ENCODE results near the gene LTB4R.

The LTB4R gene

DNA sequence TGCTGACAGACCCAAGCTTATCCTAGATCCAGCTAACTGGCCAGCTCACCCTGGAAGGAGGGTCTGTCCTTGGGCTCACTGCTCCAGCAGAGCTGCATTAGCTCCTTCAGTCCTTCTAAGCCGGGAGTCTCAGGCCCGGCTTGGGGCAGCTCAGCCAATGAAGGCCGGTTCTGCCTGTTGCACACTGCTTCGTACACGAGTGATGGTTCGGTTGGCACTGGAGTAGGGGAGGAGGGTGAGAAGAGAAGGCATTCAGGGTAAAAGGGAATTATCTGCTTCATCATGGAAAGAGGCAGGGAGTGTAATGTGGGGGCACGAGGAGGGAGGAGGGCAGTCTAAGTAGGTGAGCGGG is 26.5 kb downstream of the LTB4R start:
- H3K4me1 ChIP-seq (ENCODE audit: insufficient read depth, low read length): no peaks in the 10 kb centered on the region
- no peak overlapping the region for H3K4me3 ChIP-seq (ENCODE audit: low read length)
- H3K27ac ChIP-seq (ENCODE audit: low read depth, low read length): no peak overlapping the region
- 90% methylated on average over 8 of the region's 8 CpGs for WGBS
- H3K9ac ChIP-seq (ENCODE audit: low read depth, low read length): no peak overlapping the region
- no peaks in the 10 kb centered on the region for H3K36me3 ChIP-seq (ENCODE audit: insufficient read depth, low read length)
- H3K27me3 ChIP-seq (ENCODE audit: insufficient read depth, low read length): peaks cover 97% of the 10 kb centered on the region
- no peaks in the 10 kb centered on the region for H3K9me3 ChIP-seq (ENCODE audit: insufficient read depth, low read depth, low read length)

DNA sequence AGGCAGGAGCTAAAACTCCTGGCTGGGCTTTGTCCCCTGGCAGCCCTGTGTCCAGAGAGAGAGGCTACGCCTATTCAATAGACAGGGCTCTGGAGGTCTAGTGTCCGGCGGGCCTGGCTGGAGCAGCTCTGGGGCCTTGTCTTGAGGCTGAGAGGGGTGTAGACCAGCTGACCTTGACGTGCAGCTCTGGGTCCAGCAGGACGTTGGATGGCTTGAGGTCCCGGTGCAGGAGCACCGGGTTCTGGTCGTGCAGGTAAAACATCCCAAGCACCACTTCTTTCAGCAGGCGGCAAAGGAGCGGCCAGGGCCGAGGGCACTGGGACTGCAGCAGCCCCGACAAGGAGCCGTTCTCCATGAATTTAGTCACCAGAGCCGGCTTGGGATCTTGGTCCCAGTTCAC is 27.5 kb downstream of the LTB4R start:
- WGBS: 71% methylated on average over 14 of the region's 14 CpGs
- H3K27ac ChIP-seq (ENCODE audit: low read depth, low read length): no peak overlapping the region

DNA sequence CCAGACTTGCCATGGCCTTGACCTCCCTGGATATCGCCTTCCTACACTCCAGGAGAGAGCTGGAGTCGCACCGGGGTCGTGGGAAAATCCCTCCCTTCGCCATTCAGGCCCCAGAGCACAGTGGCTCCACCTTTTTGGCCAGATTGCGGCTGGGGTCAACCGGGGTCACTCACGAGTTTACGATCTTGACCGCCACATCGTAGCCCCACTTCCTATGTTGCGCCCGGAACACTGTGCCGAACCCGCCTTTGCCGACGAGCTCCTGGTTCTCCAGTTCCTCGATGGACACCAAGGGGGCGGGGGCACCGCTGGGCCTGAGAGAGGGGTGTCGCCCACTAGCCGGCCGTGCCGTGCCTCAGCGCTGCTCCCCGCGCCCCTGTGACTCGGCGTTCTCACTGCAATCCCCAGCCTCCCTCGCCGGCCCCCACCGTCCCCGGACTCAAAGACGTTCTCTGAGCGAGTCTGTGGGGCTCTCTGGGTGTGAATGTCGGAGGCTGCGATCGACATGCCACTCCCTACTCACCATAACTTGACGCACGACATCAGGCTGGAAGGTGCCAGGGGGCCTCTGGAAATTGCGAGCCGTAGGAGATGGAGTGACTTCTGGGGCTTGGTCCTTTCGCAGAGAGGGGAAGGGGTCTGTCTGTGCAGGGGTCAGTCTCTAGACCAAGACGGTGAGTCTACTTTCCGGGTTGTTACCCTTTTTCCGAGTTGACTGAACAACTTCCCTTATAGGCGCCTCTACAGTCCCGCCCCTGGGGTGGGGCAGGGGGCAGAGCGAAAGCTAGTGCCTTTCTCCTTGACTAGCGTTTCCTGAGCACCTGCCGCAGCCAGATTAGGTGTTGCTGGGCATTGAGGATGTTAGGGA is 28.2 kb downstream of the LTB4R start, which contains the start of gene RIPK3:
Gene RIPK3 (minus strand): TSS at position 708 of the 868 bp plus-strand sequence. CDS start 165 bp downstream, at position 543.
- H3K27me3 ChIP-seq (ENCODE audit: insufficient read depth, low read length): peaks cover 92% of the 10 kb centered on the region
- no peaks in the 10 kb centered on the region for H3K36me3 ChIP-seq (ENCODE audit: insufficient read depth, low read length)
- no peaks in the 10 kb centered on the region for H3K9me3 ChIP-seq (ENCODE audit: insufficient read depth, low read depth, low read length)
- WGBS: 4% methylated on average over 46 of the region's 51 CpGs
- no peak within 1 kb of the TSS for H3K27ac ChIP-seq (ENCODE audit: low read depth, low read length)
- no peaks in the 10 kb centered on the region for H3K4me1 ChIP-seq (ENCODE audit: insufficient read depth, low read length)
- no peak within 1 kb of the TSS; the same call in 1 of the 2 replicates for H3K9ac ChIP-seq (ENCODE audit: low read depth, low read length)
- H3K4me3 ChIP-seq (ENCODE audit: low read length): peak within 1 kb of the TSS; percentile 66

More for the DNA sequence above, 27.5 kb downstream of the LTB4R start:
- no peaks in the 10 kb centered on the region for H3K4me1 ChIP-seq (ENCODE audit: insufficient read depth, low read length)
- no peaks in the 10 kb centered on the region for H3K9me3 ChIP-seq (ENCODE audit: insufficient read depth, low read depth, low read length)
- H3K9ac ChIP-seq (ENCODE audit: low read depth, low read length): no peak overlapping the region
- H3K27me3 ChIP-seq (ENCODE audit: insufficient read depth, low read length): peaks cover 95% of the 10 kb centered on the region
- H3K4me3 ChIP-seq (ENCODE audit: low read length): peak overlapping the region; percentile 66
- no peaks in the 10 kb centered on the region for H3K36me3 ChIP-seq (ENCODE audit: insufficient read depth, low read length)

DNA sequence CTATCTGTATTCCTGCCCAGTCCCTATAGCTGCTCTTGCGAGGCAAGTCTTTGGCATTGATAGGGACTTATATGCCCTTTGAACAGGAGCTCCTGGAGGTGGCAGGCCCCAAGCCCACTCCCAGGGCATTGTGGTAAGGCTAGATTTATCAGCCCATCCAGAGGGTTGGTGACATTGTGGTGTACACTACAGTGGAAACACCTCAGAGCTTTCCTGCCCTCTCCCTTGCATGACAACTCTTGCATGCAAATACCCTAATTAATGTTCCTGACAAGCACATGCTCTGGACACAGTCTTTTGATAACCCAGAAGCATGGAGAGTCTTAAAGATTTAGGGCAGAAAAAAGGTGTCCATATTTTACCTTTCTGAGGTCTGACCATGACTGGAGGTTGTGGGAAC is 29.3 kb downstream of the LTB4R start:
- Histone ChIP-seq H3K4me1 (ENCODE audit: insufficient read depth, low read length) (no peaks in the 10 kb centered on the region), H3K27ac (ENCODE audit: low read depth, low read length) (no peak overlapping the region), H3K9me3 (ENCODE audit: insufficient read depth, low read depth, low read length) (no peaks in the 10 kb centered on the region), H3K9ac (ENCODE audit: low read depth, low read length) (no peak overlapping the region), H3K27me3 (ENCODE audit: insufficient read depth, low read length) (peaks cover 86% of the 10 kb centered on the region), H3K4me3 (ENCODE audit: low read length) (no peak overlapping the region), H3K36me3 (ENCODE audit: insufficient read depth, low read length) (no peaks in the 10 kb centered on the region)
- WGBS: 91% methylated on average over 1 of the region's 1 CpG

DNA sequence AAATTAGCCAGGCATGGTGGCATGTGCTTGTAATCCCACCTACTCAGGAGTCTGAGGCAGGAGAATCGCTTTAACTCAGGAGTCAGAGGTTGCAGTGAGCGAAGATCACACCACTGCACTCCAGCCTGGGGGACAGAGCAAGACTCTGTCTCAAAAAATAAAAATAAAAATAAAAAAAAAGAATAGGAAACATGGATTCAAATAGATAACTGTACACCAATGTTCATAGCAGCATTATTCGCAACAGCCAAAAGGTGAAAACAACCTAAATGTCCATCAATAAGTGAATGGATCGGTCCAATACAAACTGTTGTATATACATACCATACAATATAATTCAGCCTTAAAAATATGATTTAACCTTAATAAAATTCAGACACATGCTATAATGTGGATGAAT is 31.6 kb downstream of the LTB4R start:
- Histone ChIP-seq H3K27ac (ENCODE audit: low read depth, low read length) (no peak overlapping the region), H3K9me3 (ENCODE audit: insufficient read depth, low read depth, low read length) (no peaks in the 10 kb centered on the region), H3K9ac (ENCODE audit: low read depth, low read length) (no peak overlapping the region), H3K36me3 (ENCODE audit: insufficient read depth, low read length) (no peaks in the 10 kb centered on the region), H3K4me3 (ENCODE audit: low read length) (no peak overlapping the region), H3K4me1 (ENCODE audit: insufficient read depth, low read length) (no peaks in the 10 kb centered on the region), H3K27me3 (ENCODE audit: insufficient read depth, low read length) (peaks cover 63% of the 10 kb centered on the region)
- WGBS: 95% methylated on average over 4 of the region's 4 CpGs

DNA sequence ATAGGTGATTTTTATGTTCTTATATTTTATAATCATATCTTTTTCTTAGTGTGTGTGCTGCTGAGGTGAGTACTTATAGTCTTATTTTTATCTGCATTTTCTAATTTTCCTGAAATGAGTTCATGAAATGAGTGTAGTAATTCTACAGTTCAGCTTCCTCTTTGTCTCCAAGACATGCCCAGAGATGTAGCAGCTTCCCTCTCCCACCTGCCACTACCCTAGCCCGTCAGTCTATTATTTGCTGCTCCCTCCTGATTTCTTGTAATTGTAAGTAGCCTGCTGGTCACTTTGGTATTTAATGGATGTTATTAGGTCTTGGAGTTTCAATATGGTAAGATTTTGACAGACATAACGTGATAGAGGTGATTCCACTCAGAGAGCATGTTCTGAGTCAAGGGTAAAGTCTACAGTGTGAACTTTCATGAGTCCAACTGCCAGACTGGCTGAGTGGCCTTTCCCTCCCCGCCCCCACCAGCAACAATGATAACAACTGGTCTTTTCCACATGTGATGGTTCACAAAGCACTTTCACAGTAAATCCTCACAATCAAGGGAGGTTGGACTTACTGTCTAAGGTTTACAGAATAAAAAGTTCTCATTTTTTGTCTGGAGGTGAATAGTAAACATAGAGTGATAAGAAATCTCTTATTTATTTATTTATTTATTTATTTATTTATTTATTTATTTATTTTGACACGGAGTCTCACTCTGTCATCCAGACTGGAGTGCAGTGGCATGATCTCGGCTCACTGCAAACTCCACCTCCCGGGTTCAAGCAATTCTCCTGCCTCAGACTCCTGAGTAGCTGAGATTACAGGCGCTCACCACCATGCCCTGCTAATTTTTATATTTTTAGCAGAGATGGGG is 32.7 kb downstream of the LTB4R start:
- Histone ChIP-seq H3K27ac (ENCODE audit: low read depth, low read length) (no peak overlapping the region), H3K36me3 (ENCODE audit: insufficient read depth, low read length) (no peaks in the 10 kb centered on the region), H3K9ac (ENCODE audit: low read depth, low read length) (no peak overlapping the region), H3K27me3 (ENCODE audit: insufficient read depth, low read length) (peaks cover 53% of the 10 kb centered on the region), H3K9me3 (ENCODE audit: insufficient read depth, low read depth, low read length) (no peaks in the 10 kb centered on the region), H3K4me3 (ENCODE audit: low read length) (no peak overlapping the region), H3K4me1 (ENCODE audit: insufficient read depth, low read length) (no peaks in the 10 kb centered on the region)
- 83% methylated on average over 7 of the region's 7 CpGs for WGBS

DNA sequence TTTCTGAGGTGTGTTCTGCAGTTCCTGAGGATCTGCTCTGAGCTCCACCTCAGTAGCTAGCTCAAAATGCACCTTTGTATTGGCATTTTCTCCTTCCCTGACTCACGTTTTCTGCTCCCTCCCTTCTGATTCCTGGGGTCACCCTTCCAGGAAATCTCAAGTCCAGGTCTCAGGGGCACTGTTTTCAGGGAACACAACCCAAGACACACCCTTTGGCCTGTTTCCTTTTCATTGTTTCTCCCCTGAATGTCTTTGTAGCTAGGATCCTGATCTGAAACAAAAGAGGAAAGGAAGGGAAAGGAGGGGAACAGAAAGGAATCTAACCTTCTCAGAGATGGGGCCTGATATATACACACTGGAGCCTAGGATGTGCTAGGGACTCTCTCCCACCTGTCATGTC is 35.8 kb downstream of the LTB4R start:
- Histone ChIP-seq H3K4me3 (ENCODE audit: low read length) (no peak overlapping the region), H3K27me3 (ENCODE audit: insufficient read depth, low read length) (peaks cover 54% of the 10 kb centered on the region), H3K36me3 (ENCODE audit: insufficient read depth, low read length) (no peaks in the 10 kb centered on the region), H3K9me3 (ENCODE audit: insufficient read depth, low read depth, low read length) (no peaks in the 10 kb centered on the region), H3K9ac (ENCODE audit: low read depth, low read length) (no peak overlapping the region), H3K4me1 (ENCODE audit: insufficient read depth, low read length) (no peaks in the 10 kb centered on the region), H3K27ac (ENCODE audit: low read depth, low read length) (no peak overlapping the region)
- 40% methylated on average over 1 of the region's 1 CpG for WGBS

DNA sequence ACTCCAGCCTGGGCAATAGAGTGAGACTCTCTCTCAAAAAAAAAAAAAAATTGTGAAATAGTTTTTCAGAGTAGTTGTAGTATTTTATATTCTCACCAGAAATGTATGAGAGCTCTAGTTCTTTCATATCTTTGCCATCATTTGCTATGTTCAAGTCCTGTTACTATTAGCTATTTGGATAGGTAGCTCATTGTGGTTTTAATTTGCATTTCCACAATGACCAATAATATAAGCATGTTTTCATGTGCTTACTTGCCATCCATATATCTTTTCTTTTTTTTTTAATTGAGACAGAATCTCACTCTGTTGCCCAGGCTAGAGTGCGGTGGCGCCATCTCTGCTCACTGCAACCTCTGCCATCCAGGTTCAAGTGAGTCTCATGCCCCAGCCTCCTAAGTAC is 36.9 kb downstream of the LTB4R start:
- WGBS: 95% methylated on average over 2 of the region's 2 CpGs
- no peak overlapping the region for H3K4me3 ChIP-seq (ENCODE audit: low read length)
- H3K27ac ChIP-seq (ENCODE audit: low read depth, low read length): no peak overlapping the region
- H3K36me3 ChIP-seq (ENCODE audit: insufficient read depth, low read length): no peaks in the 10 kb centered on the region
- H3K27me3 ChIP-seq (ENCODE audit: insufficient read depth, low read length): peaks cover 49% of the 10 kb centered on the region
- H3K9ac ChIP-seq (ENCODE audit: low read depth, low read length): no peak overlapping the region
- no peaks in the 10 kb centered on the region for H3K4me1 ChIP-seq (ENCODE audit: insufficient read depth, low read length)
- no peaks in the 10 kb centered on the region for H3K9me3 ChIP-seq (ENCODE audit: insufficient read depth, low read depth, low read length)

DNA sequence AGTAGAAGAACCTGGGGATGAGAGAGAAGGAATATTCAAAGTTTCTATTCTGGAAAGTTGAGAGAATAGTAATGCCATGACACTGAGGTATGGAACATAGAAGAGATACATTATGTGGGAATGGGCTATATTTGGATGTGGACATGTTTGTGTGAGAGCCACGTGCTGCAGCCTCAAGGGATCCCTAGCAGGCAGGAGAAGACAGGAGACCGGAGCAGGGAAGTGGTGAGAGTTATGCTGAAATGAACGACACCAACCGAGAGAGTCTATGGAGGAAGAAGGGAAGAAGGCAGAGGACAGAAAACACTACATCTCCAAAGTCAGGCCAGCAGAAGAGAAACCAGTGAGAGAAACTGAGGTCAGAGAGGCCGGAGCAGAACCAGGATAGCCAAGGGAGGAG is 38.4 kb downstream of the LTB4R start:
- no peak overlapping the region for H3K4me3 ChIP-seq (ENCODE audit: low read length)
- no peaks in the 10 kb centered on the region for H3K4me1 ChIP-seq (ENCODE audit: insufficient read depth, low read length)
- H3K9me3 ChIP-seq (ENCODE audit: insufficient read depth, low read depth, low read length): no peaks in the 10 kb centered on the region
- peaks cover 43% of the 10 kb centered on the region for H3K27me3 ChIP-seq (ENCODE audit: insufficient read depth, low read length)
- H3K9ac ChIP-seq (ENCODE audit: low read depth, low read length): no peak overlapping the region
- H3K27ac ChIP-seq (ENCODE audit: low read depth, low read length): no peak overlapping the region
- no peaks in the 10 kb centered on the region for H3K36me3 ChIP-seq (ENCODE audit: insufficient read depth, low read length)
- WGBS: 66% methylated on average over 5 of the region's 5 CpGs

DNA sequence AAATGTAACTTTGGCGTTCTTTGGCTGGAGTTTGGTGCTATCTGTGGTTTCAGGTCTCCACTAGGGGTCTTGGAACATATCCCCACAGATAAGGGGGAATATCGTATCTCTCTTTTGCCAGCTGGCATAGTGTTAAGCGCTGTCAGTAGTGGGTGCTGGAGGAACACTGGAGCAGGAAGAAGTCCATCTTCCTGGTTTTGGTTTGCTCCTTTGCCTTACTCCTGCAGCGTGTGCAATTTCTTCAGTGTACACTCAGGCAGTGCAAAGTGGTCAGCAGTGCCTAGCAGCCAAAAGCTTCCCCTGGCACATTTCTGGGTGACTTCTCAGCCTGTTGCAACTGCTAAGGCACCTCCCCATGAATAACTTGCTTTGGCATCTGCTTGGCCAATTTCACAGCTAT is 40.2 kb downstream of the LTB4R start:
- WGBS: 35% methylated on average over 4 of the region's 4 CpGs
- no peaks in the 10 kb centered on the region for H3K36me3 ChIP-seq (ENCODE audit: insufficient read depth, low read length)

More for the DNA sequence above, 40.2 kb downstream of the LTB4R start:
- H3K27me3 ChIP-seq (ENCODE audit: insufficient read depth, low read length): peaks cover 40% of the 10 kb centered on the region
- H3K4me1 ChIP-seq (ENCODE audit: insufficient read depth, low read length): no peaks in the 10 kb centered on the region
- H3K4me3 ChIP-seq (ENCODE audit: low read length): no peak overlapping the region
- no peak overlapping the region for H3K27ac ChIP-seq (ENCODE audit: low read depth, low read length)
- no peak overlapping the region for H3K9ac ChIP-seq (ENCODE audit: low read depth, low read length)
- H3K9me3 ChIP-seq (ENCODE audit: insufficient read depth, low read depth, low read length): no peaks in the 10 kb centered on the region

Data from HUES64 (cell line).